ENCODE data around the gene EMCN. TPM values are rescaled to one million over a fixed set of nuclear protein-coding genes. Genes with fewer than 3 reads are reported as not detected.

The EMCN gene
- total RNA-seq, 1 experiment from 2014 or later = not detected

DNA sequence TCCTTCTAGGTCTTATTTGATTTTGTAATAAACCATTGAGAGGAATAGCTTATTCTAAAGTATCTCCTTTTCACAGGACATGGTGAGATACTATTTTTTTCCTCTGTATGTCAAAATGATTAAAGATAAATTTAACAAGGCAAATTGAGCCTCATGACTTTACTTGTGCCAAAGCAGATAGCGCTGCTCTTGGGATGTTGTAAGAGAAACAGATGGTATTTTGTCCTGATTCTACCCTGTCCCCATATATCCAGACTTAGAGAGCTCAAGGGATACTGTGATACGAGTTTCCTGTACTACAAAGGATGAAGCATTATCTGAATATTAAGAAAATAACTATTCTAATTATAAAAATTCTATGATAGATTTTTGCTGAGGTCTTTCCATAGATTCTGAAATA, 34.0 kb downstream of the EMCN start:
- H3K23me2 ChIP-seq (ENCODE audit: insufficient read length, low read depth, low read length, poor library complexity, severe bottlenecking) = no peaks in the 10 kb centered on the region
- Mint-ChIP-seq H3K36me3 (ENCODE audit: insufficient read depth in 1 of 3, low read depth in 3 of 3) (no peaks in the 10 kb centered on the region; a peak in 1 of 7 replicates), H3K4me3 (no peak overlapping the region), H3K27me3 (ENCODE audit: low read depth) (no peaks in the 10 kb centered on the region), H3K27ac (no peak overlapping the region), H3K9me3 (no peaks in the 10 kb centered on the region; a peak in 1 of 5 replicates), H3K4me1 (peaks cover 3 to 7% of the 10 kb centered on the region in 2 experiments; a peak in 2 of 4 replicates)
- no peaks in the 10 kb centered on the region for H4K20me1 ChIP-seq (ENCODE audit: control insufficient read depth, insufficient read depth, insufficient read length)
- H3K9me3 ChIP-seq (ENCODE audit: control insufficient read depth, low read depth, low read length) = no peaks in the 10 kb centered on the region
- H3K4me1 ChIP-seq (ENCODE audit: insufficient read depth, low read length) = no peaks in the 10 kb centered on the region
- DNase-seq = no peak
- no peak overlapping the region for H3K4ac ChIP-seq (ENCODE audit: low read depth, low read length)
- H3K27ac ChIP-seq (ENCODE audit: insufficient read length, low read depth, low read length) = no peak overlapping the region
- H2BK5ac ChIP-seq (ENCODE audit: insufficient read length, low read length) = no peak overlapping the region
- no peak overlapping the region for H2BK15ac ChIP-seq (ENCODE audit: low read depth, low read length)
- H2BK12ac ChIP-seq (ENCODE audit: insufficient read length, low read depth, low read length) = no peak overlapping the region
- no peak overlapping the region for H4K8ac ChIP-seq (replicated peaks; ENCODE audit: insufficient read length, low read depth, low read length)
- H3K79me2 ChIP-seq (ENCODE audit: insufficient read depth, low read length) = no peaks in the 10 kb centered on the region
- no peak overlapping the region for H2AK5ac ChIP-seq (ENCODE audit: insufficient read length, low read length)
- no peak overlapping the region for H3K4me2 ChIP-seq (ENCODE audit: insufficient read depth, insufficient read length, low read length)
- H3K27me3 ChIP-seq (ENCODE audit: insufficient read depth, low read length) = no peaks in the 10 kb centered on the region
- H3K14ac ChIP-seq (ENCODE audit: insufficient read depth, low read length) = no peak overlapping the region
- no peak overlapping the region for H3K18ac ChIP-seq (ENCODE audit: insufficient read length, low read depth, low read length)
- H4K5ac ChIP-seq (ENCODE audit: insufficient read length, low read depth, low read length) = no peak overlapping the region
- no peak overlapping the region for H4K91ac ChIP-seq (ENCODE audit: insufficient read length, low read depth, low read length)
- no CpG with 5 or more reads among the region's 2 CpGs for WGBS (ENCODE audit: extremely low coverage, insufficient read length, low lambda C conversion rate)
- TF ChIP-seq, protein P1, sequence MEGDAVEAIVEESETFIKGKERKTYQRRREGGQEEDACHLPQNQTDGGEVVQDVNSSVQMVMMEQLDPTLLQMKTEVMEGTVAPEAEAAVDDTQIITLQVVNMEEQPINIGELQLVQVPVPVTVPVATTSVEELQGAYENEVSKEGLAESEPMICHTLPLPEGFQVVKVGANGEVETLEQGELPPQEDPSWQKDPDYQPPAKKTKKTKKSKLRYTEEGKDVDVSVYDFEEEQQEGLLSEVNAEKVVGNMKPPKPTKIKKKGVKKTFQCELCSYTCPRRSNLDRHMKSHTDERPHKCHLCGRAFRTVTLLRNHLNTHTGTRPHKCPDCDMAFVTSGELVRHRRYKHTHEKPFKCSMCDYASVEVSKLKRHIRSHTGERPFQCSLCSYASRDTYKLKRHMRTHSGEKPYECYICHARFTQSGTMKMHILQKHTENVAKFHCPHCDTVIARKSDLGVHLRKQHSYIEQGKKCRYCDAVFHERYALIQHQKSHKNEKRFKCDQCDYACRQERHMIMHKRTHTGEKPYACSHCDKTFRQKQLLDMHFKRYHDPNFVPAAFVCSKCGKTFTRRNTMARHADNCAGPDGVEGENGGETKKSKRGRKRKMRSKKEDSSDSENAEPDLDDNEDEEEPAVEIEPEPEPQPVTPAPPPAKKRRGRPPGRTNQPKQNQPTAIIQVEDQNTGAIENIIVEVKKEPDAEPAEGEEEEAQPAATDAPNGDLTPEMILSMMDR (conservative IDR thresholded peaks at IDR 0.05) = no peak
- no peak overlapping the region for H2BK20ac ChIP-seq (ENCODE audit: low read depth, low read length, poor library complexity, severe bottlenecking)
- H3T11ph ChIP-seq (ENCODE audit: low read length) = no peak overlapping the region
- H3K9ac ChIP-seq (ENCODE audit: extremely low read depth, insufficient read length, low read length) = no peak overlapping the region
- no peak overlapping the region for H3K56ac ChIP-seq (ENCODE audit: insufficient read length, low read depth, low read length)
- no peak overlapping the region for H2BK120ac ChIP-seq (ENCODE audit: low read depth, low read length, poor library complexity, severe bottlenecking)
- no peak overlapping the region for H3K23ac ChIP-seq (ENCODE audit: insufficient read length, low read depth, low read length)
- H3K79me1 ChIP-seq (ENCODE audit: insufficient read depth, low read depth, low read length, poor library complexity, severe bottlenecking) = no peaks in the 10 kb centered on the region
- no peak overlapping the region for H2AFZ ChIP-seq (ENCODE audit: low read length)

Data from H9 (cell line).